GM23338 (cell line): ENCODE data around the gene IGF2BP1. TPM values are rescaled to one million over a fixed set of nuclear protein-coding genes. Genes with fewer than 3 reads are reported as not detected.

Experiments
- ATAC-seq: fragments of 200-7000 bp; cut with Tn5 transposase; 3 replicates; pipeline ENCODE4 v1.9.1; 2020
- DNase-seq: peaks from one replicate; pipeline ENCODE4 v3.0.0-alpha.2; 2015; ENCODE audit warnings: low spot score
- H2AFZ ChIP-seq: fragments of 200-600 bp; sonication (generic); 2 replicates; pipeline ENCODE4 v1.8.0; 2016; ENCODE audit warnings: antibody characterized with exemption, mild to moderate bottlenecking, moderate library complexity
- H3F3A ChIP-seq: fragments of 200-600 bp; sonication (generic); replicated peaks from 2 replicates; pipeline ENCODE4 v1.8.0; 2017; ENCODE audit warnings: antibody characterized with exemption, mixed run types, low read depth
- H3K27ac ChIP-seq: fragments of 200-600 bp; sonication (generic); 2 replicates; pipeline ENCODE4 v1.6.1; 2016; ENCODE audit warnings: low read depth
- H3K27me3 ChIP-seq: fragments of 200-600 bp; sonication (generic); 2 replicates; pipeline ENCODE4 v1.8.0; 2016; ENCODE audit warnings: mild to moderate bottlenecking, mixed run types, moderate library complexity; ENCODE audit not compliant: insufficient read depth
- H3K36me3 ChIP-seq: fragments of 200-600 bp; sonication (generic); 2 replicates; pipeline ENCODE4 v1.8.0; 2016; ENCODE audit warnings: mild to moderate bottlenecking; ENCODE audit not compliant: insufficient read depth
- H3K4me1 ChIP-seq: fragments of 200-600 bp; sonication (generic); 2 replicates; pipeline ENCODE4 v1.8.0; 2016; ENCODE audit warnings: mild to moderate bottlenecking, moderate library complexity; ENCODE audit not compliant: insufficient read depth
- H3K4me2 ChIP-seq: fragments of 200-600 bp; sonication (generic); 2 replicates; pipeline ENCODE4 v1.7.1; 2017; ENCODE audit warnings: mixed run types
- H3K4me3 ChIP-seq: fragments of 200-600 bp; sonication (generic); 2 replicates; pipeline ENCODE4 v1.6.1; 2016; ENCODE audit warnings: mixed run types
- H3K79me2 ChIP-seq: fragments of 200-600 bp; sonication (generic); replicated peaks from 2 replicates; pipeline ENCODE4 v1.8.0; 2017; ENCODE audit warnings: mild to moderate bottlenecking; ENCODE audit not compliant: insufficient read depth
- H3K9me2 ChIP-seq: fragments of 200-600 bp; sonication (generic); 2 replicates; pipeline ENCODE4 v1.8.0; 2017; ENCODE audit not compliant: insufficient read depth
- H4K20me1 ChIP-seq: fragments of 200-600 bp; sonication (generic); replicated peaks from 2 replicates; pipeline ENCODE4 v1.8.0; 2017; ENCODE audit warnings: mild to moderate bottlenecking; ENCODE audit not compliant: insufficient read depth
- H3K27ac Mint-ChIP-seq: 2 replicates; pipeline ENCODE4 v1.8.0; 2020; ENCODE audit warnings: inconsistent platforms, mild to moderate bottlenecking, moderate library complexity, mixed read lengths
- H3K27me3 Mint-ChIP-seq: 3 replicates; pipeline ENCODE4 v1.8.0; 2022; ENCODE audit warnings: low read depth, mild to moderate bottlenecking, moderate library complexity, mixed read lengths, inconsistent platforms; ENCODE audit not compliant: insufficient read depth, poor library complexity
- H3K36me3 Mint-ChIP-seq: 3 replicates; pipeline ENCODE4 v1.8.0; 2021; ENCODE audit warnings: low read depth, mild to moderate bottlenecking, inconsistent platforms, moderate library complexity, mixed read lengths
- H3K4me1 Mint-ChIP-seq: 3 replicates; pipeline ENCODE4 v1.8.0; 2020; ENCODE audit warnings: mild to moderate bottlenecking, inconsistent platforms, mixed read lengths
- H3K4me3 Mint-ChIP-seq: 3 replicates; pipeline ENCODE4 v1.8.0; 2021; ENCODE audit warnings: moderate library complexity, mild to moderate bottlenecking, inconsistent platforms, mixed read lengths
- H3K9me3 Mint-ChIP-seq: 3 replicates; pipeline ENCODE4 v1.8.0; 2020; ENCODE audit warnings: moderate library complexity, mild to moderate bottlenecking, inconsistent platforms, mixed read lengths
- CREB1 ChIP-seq: fragments of 250-450 bp; sonication (Bioruptor Pico); IDR thresholded peaks from 2 replicates; pipeline ENCODE4 v1.5.0; 2020; ENCODE audit warnings: low read depth, mild to moderate bottlenecking, moderate library complexity
- CTCF ChIP-seq, 2 experiments: fragments of 200-600 bp in 1 of 2; sonication (generic) in 1 of 2; conservative IDR thresholded peaks; 2 replicates each; pipeline versions ENCODE4 v1.5.1 to v1.6.1; 2016 to 2017; ENCODE audit warnings: antibody characterized with exemption in 2 of 2, low read depth in 2 of 2, mild to moderate bottlenecking in 2 of 2, moderate library complexity in 1 of 2
- ETS1 ChIP-seq: IDR thresholded peaks from 2 replicates; pipeline ENCODE4 v1.6.1; 2016; ENCODE audit warnings: antibody characterized with exemption
- EZH2 ChIP-seq: fragments of 200-600 bp; sonication (generic); IDR thresholded peaks from one replicate; pipeline ENCODE4 v1.8.0; 2017; ENCODE audit warnings: antibody characterized with exemption, mild to moderate bottlenecking, low read depth; ENCODE audit not compliant: unreplicated experiment
- EZH2phosphoT487 ChIP-seq: fragments of 200-600 bp; sonication (generic); IDR thresholded peaks from one replicate; pipeline ENCODE4 v1.8.1; 2018; ENCODE audit warnings: antibody characterized with exemption; ENCODE audit not compliant: unreplicated experiment
- JUNB ChIP-seq: IDR thresholded peaks from one replicate; pipeline ENCODE4 v1.6.1; 2016; ENCODE audit warnings: antibody characterized with exemption; ENCODE audit not compliant: unreplicated experiment
- NANOG ChIP-seq: IDR thresholded peaks from 2 replicates; pipeline ENCODE4 v1.6.1; 2016; ENCODE audit warnings: antibody characterized with exemption, borderline replicate concordance
- POLR2AphosphoS5 ChIP-seq: IDR thresholded peaks from 2 replicates; pipeline ENCODE4 v1.6.1; 2016; ENCODE audit warnings: antibody characterized with exemption, low read depth
- REST ChIP-seq: IDR thresholded peaks from one replicate; pipeline ENCODE4 v1.6.1; 2018; ENCODE audit warnings: antibody characterized with exemption; ENCODE audit not compliant: unreplicated experiment
- STAT1 ChIP-seq: IDR thresholded peaks from one replicate; pipeline ENCODE4 v1.6.1; 2016; ENCODE audit warnings: antibody characterized with exemption; ENCODE audit not compliant: unreplicated experiment
- ZNF114 ChIP-seq: fragments of 250-450 bp; sonication (Bioruptor Pico); IDR thresholded peaks from 2 replicates; pipeline ENCODE4 v1.5.0; 2020; ENCODE audit warnings: mild to moderate bottlenecking, moderate library complexity
- ZNF331 ChIP-seq: fragments of 250-450 bp; sonication (Bioruptor Pico); IDR thresholded peaks from 2 replicates; pipeline ENCODE4 v1.5.0; 2020; ENCODE audit warnings: low read depth, mild to moderate bottlenecking, moderate library complexity
- ZNF462 ChIP-seq: fragments of 250-450 bp; sonication (Bioruptor Pico); IDR thresholded peaks from 2 replicates; pipeline ENCODE4 v1.5.0; 2020; ENCODE audit warnings: mild to moderate bottlenecking, moderate library complexity
- polyA plus RNA-seq: library from polyadenylated mRNA; unstranded; fragments of >200 nt; fragmentation: Nextera tagmentation; extraction: Ambion mirVana; gene quantifications from 2 replicates; pipeline ENCODE4 v1.2.1, GENCODE V29; 2016
- total RNA-seq: library from RNA; depleted of rRNA; stranded (reverse); fragments of >200 nt; shearing (Covaris generic); gene quantifications from 2 replicates; pipeline ENCODE4 v1.2.3, GENCODE V29; 2014

The IGF2BP1 gene
- total and polyA plus RNA-seq, 2 experiments from 2014 or later, result 68.6 to 249 TPM

GRCh38 chr17:48970224-48970623 lies 27.0 kb upstream of the IGF2BP1 start:
- H4K20me1 ChIP-seq, result no peaks in the 10 kb centered on the region
- H3K4me1 ChIP-seq, result peaks cover 30% of the 10 kb centered on the region; the same call in 1 of the 2 replicates
- no peaks in the 10 kb centered on the region for H3K9me2 ChIP-seq
- no peak for DNase-seq
- Mint-ChIP-seq H3K4me1 (peaks cover 34% of the 10 kb centered on the region), H3K27me3 (peaks cover 38% of the 10 kb centered on the region), H3K9me3 (no peaks in the 10 kb centered on the region), H3K36me3 (no peaks in the 10 kb centered on the region), H3K27ac (no peak overlapping the region), H3K4me3 (no peak overlapping the region; the same call in 2 of the 3 replicates)
- H3K36me3 ChIP-seq, result no peaks in the 10 kb centered on the region
- no peaks in the 10 kb centered on the region for H3K27me3 ChIP-seq
- no peak for ATAC-seq
- no peak overlapping the region for H3K27ac ChIP-seq
- H3F3A ChIP-seq, result peaks cover 5% of the 10 kb centered on the region; the same call in 1 of the 2 replicates
- H2AFZ ChIP-seq, result peak overlapping the region; percentile 52
- no peaks in the 10 kb centered on the region for H3K79me2 ChIP-seq
- H3K4me2 ChIP-seq, result no peak overlapping the region
- H3K4me3 ChIP-seq, result no peak overlapping the region
- TF ChIP-seq ZNF331 (CRISPR knock-in tag), result no peak
- TF ChIP-seq ZNF462 (CRISPR knock-in tag), result no peak
- no peak for TF ChIP-seq ETS1
- no peak for TF ChIP-seq EZH2phosphoT487
- TF ChIP-seq CTCF (conservative IDR thresholded peaks at IDR 0.05; ENCODE audit: low read depth in 2 of 2), result no peak
- no peak for TF ChIP-seq STAT1
- TF ChIP-seq NANOG, result no peak
- no peak for TF ChIP-seq JUNB
- no peak for TF ChIP-seq CREB1 (CRISPR knock-in tag)
- TF ChIP-seq EZH2, result no peak
- no peak for TF ChIP-seq ZNF114 (CRISPR knock-in tag)
- TF ChIP-seq REST, result no peak
- no peak for TF ChIP-seq POLR2AphosphoS5
